Prostate gland (tissue), 2 donors: ENCODE results near the gene LPP. TPM values are rescaled to one million over a fixed set of nuclear protein-coding genes. Genes with fewer than 3 reads are reported as not detected.

Experiments
- DNase-seq: peaks from one replicate; pipeline ENCODE4 v3.0.0-alpha.2; 2019; ENCODE audit warnings: low spot score
- H3K27ac ChIP-seq, 2 donors: fragments of 200-600 bp; sonication (generic); 2 replicates each; pipeline ENCODE4 v1.5.1; 2017 to 2019
- H3K27me3 ChIP-seq: fragments of 200-600 bp; sonication (generic); replicated peaks from 2 replicates; pipeline ENCODE4 v1.5.1; 2019; ENCODE audit not compliant: insufficient read depth
- H3K36me3 ChIP-seq, 2 donors: fragments of 200-600 bp; sonication (generic); 1 replicate in 1 of 2; 2 replicates in 1 of 2; pipeline versions ENCODE4 v1.5.1 to v1.8.1; 2017 to 2019
- H3K4me1 ChIP-seq: fragments of 200-600 bp; sonication (generic); replicated peaks from 2 replicates; pipeline ENCODE4 v1.5.1; 2019
- H3K4me3 ChIP-seq, 2 donors: fragments of 200-600 bp; sonication (generic); 2 replicates each; pipeline ENCODE4 v1.5.1; 2017 to 2019
- H3K9me3 ChIP-seq: fragments of 200-600 bp; sonication (generic); 2 replicates; pipeline ENCODE4 v1.5.1; 2017
- CTCF ChIP-seq, 4 experiments: fragments of 200-600 bp in 2 of 4; fragments of 450-650 bp in 2 of 4; sonication (generic) in 2 of 4; IDR thresholded peaks; 1 replicate in 3 of 4; 2 replicates in 1 of 4; pipeline ENCODE4 v1.5.1; 2016 to 2019; ENCODE audit warnings: antibody characterized with exemption in 4 of 4, mild to moderate bottlenecking in 2 of 4, moderate library complexity in 2 of 4
- POLR2A ChIP-seq: fragments of 450-650 bp; IDR thresholded peaks from one replicate; pipeline ENCODE4 v1.6.1; 2016; ENCODE audit warnings: antibody characterized with exemption, mild to moderate bottlenecking
- POLR2AphosphoS5 ChIP-seq: sonication (generic); formaldehyde crosslinking; IDR thresholded peaks from one replicate; pipeline ENCODE4 v1.6.1; 2017; ENCODE audit warnings: antibody characterized with exemption
- WGBS: methylation state at CpG from one replicate; pipeline ENCODE4 v1.1.5; 2018; 5-methylcytosine and 5-hydroxymethylcytosine counted together
- intact Hi-C: fragments of 100-400 bp; cut with DNase I; formaldehyde crosslinking; loops from one replicate; pipeline ENCODE4 v1.14.2; 2022
- total RNA-seq, 2 donors: library from RNA; depleted of rRNA; stranded (reverse); fragments of >200 nt; gene quantifications; one replicate each; pipeline ENCODE4 v1.1.0, GENCODE V29; 2016

LPP gene
- total RNA-seq, 2 donors from 2014 or later, result 219 to 248 TPM

GRCh38 chr3:188680189-188680588, 526.2 kb downstream of the LPP start:
- Histone ChIP-seq H3K4me3 (no peak overlapping the region), H3K36me3 (no peaks in the 10 kb centered on the region), H3K27me3 (no peaks in the 10 kb centered on the region), H3K27ac (no peak overlapping the region), H3K4me1 (no peaks in the 10 kb centered on the region), H3K9me3 (no peaks in the 10 kb centered on the region)
- WGBS, result 48% methylated on average over 1 of the region's 1 CpG
- intact Hi-C loops, result no loop called here
- DNase-seq, result no peak
- TF ChIP-seq POLR2A (no peak), POLR2AphosphoS5 (no peak), CTCF (IDR thresholded peaks at IDR 0.05) (no peak)

- H3K4me3 ChIP-seq, result no peak overlapping the region
- DNase-seq, result no peak
- TF ChIP-seq POLR2AphosphoS5, result no peak
- no peak for TF ChIP-seq POLR2A
- TF ChIP-seq CTCF (IDR thresholded peaks at IDR 0.05), result no peak
- no peaks in the 10 kb centered on the region for H3K27me3 ChIP-seq
- no peak overlapping the region for H3K27ac ChIP-seq
- no peaks in the 10 kb centered on the region for H3K36me3 ChIP-seq
- no peaks in the 10 kb centered on the region for H3K4me1 ChIP-seq
- intact Hi-C loops, result no loop called here
- 49% methylated on average over 3 of the region's 3 CpGs for WGBS
- H3K9me3 ChIP-seq, result no peaks in the 10 kb centered on the region
Observed at GRCh38 chr3:188680605-188681004, 526.6 kb downstream of the LPP start.

- Histone ChIP-seq H3K27ac (no peak overlapping the region), H3K4me1 (no peaks in the 10 kb centered on the region), H3K9me3 (no peaks in the 10 kb centered on the region), H3K36me3 (no peaks in the 10 kb centered on the region), H3K4me3 (no peak overlapping the region), H3K27me3 (no peaks in the 10 kb centered on the region)
- TF ChIP-seq CTCF (IDR thresholded peaks at IDR 0.05) (no peak), POLR2A (no peak), POLR2AphosphoS5 (no peak)
- no peak for DNase-seq
- intact Hi-C loops, result no loop called here
- 86% methylated on average over 4 of the region's 4 CpGs for WGBS
Observed at GRCh38 chr3:188682316-188682715, 528.4 kb downstream of the LPP start.

GRCh38 chr3:188683032-188683521, 529.1 kb downstream of the LPP start:
- 68% methylated on average over 3 of the region's 3 CpGs for WGBS
- H3K27ac ChIP-seq, result no peak overlapping the region
- intact Hi-C loops, result no loop called here

More at GRCh38 chr3:188683032-188683521, 529.1 kb downstream of the LPP start:
- H3K27me3 ChIP-seq, result no peaks in the 10 kb centered on the region
- H3K4me1 ChIP-seq, result no peaks in the 10 kb centered on the region
- no peak for TF ChIP-seq CTCF (IDR thresholded peaks at IDR 0.05)
- TF ChIP-seq POLR2A, result no peak
- TF ChIP-seq POLR2AphosphoS5, result no peak
- no peaks in the 10 kb centered on the region for H3K9me3 ChIP-seq
- H3K36me3 ChIP-seq, result no peaks in the 10 kb centered on the region
- H3K4me3 ChIP-seq, result no peak overlapping the region
- no peak for DNase-seq
